Stomach (tissue), 9 donors: ENCODE data around the gene TAC3. TPM values are rescaled to one million over a fixed set of nuclear protein-coding genes. Genes with fewer than 3 reads are reported as not detected.

ENCODE experiments used
- DNase-seq, 2 donors: peaks; one replicate each; pipeline versions ENCODE4 v3.0.0 to v3.0.0-alpha.2; 2013 to 2019
- H3K27ac ChIP-seq, 5 donors: fragments of 200-600 bp in 4 of 5; sonication (generic) in 4 of 5; one replicate each; pipeline ENCODE4 v1.5.1; 2013 to 2019; ENCODE audit warnings: mild to moderate bottlenecking in 1 of 5, moderate library complexity in 1 of 5
- H3K27me3 ChIP-seq, 3 donors: fragments of 200-600 bp; sonication (generic); one replicate each; pipeline ENCODE4 v1.5.1; 2017 to 2019; ENCODE audit warnings: mixed run types in 1 of 3
- H3K36me3 ChIP-seq, 4 donors: fragments of 200-600 bp; sonication (generic); 1 replicate in 3 of 4; 2 replicates in 1 of 4; pipeline ENCODE4 v1.5.1; 2016 to 2019
- H3K4me1 ChIP-seq, 4 donors: fragments of 200-600 bp; sonication (generic); one replicate each; pipeline ENCODE4 v1.5.1; 2016 to 2019
- H3K4me3 ChIP-seq, 4 donors: fragments of 200-600 bp; sonication (generic) in 3 of 4; one replicate each; pipeline ENCODE4 v1.5.1; 2016 to 2019; ENCODE audit warnings: mild to moderate bottlenecking in 1 of 4
- H3K9me3 ChIP-seq, 4 donors: fragments of 200-600 bp; sonication (generic); one replicate each; pipeline ENCODE4 v1.5.1; 2016 to 2019
- CTCF ChIP-seq, 7 experiments: fragments of 450-650 bp in 4 of 7; fragments of 200-600 bp in 3 of 7; sonication (generic) in 3 of 7; IDR thresholded peaks; one replicate each; pipeline ENCODE4 v1.5.1; 2016 to 2019; ENCODE audit warnings: antibody characterized with exemption in 7 of 7, control low read depth in 2 of 7, mild to moderate bottlenecking in 1 of 7
- EP300 ChIP-seq: sonication (generic); formaldehyde crosslinking; IDR thresholded peaks from one replicate; pipeline ENCODE4 v1.6.1; 2017; ENCODE audit warnings: antibody characterized with exemption
- POLR2A ChIP-seq, 4 donors: fragments of 450-650 bp; IDR thresholded peaks; one replicate each; pipeline ENCODE4 v1.6.1; 2016; ENCODE audit warnings: antibody characterized with exemption in 4 of 4, control low read depth in 2 of 4, mild to moderate bottlenecking in 1 of 4, moderate library complexity in 1 of 4
- POLR2AphosphoS5 ChIP-seq, 3 donors: sonication (generic); formaldehyde crosslinking; IDR thresholded peaks; one replicate each; pipeline ENCODE4 v1.6.1; 2016; ENCODE audit warnings: antibody characterized with exemption in 3 of 3
- WGBS, 5 donors: extraction: QIAGEN DNeasy Blood & Tissue Kit in 3 of 5; methylation state at CpG; one replicate each; pipeline versions ENCODE4 v1.1.5 to v1.1.7; 2013 to 2018; 5-methylcytosine and 5-hydroxymethylcytosine counted together
- intact Hi-C: fragments of 100-400 bp; cut with DNase I; formaldehyde crosslinking; loops from one replicate; pipeline ENCODE4 v1.15.1; 2023; ENCODE audit warnings: low total_unique reads
- polyA plus RNA-seq, 3 donors: library from polyadenylated mRNA; stranded (reverse); fragments of 200-250 nt; gene quantifications; one replicate each; pipeline ENCODE4 v1.2.3, GENCODE V29; 2013
- total RNA-seq, 5 donors: library from RNA; depleted of rRNA; stranded (reverse); fragments of >200 nt; gene quantifications; one replicate each; pipeline versions ENCODE4 v1.1.0 to v1.2.3, GENCODE V29; 2014 to 2016
- donor health status: healthy with polysubstance abuse.
- donor health status: Bipolar disorder and iron deficiency.
- donor health status: healthy.

Gene TAC3
- total and polyA plus RNA-seq, 8 donors = 0.62 to 19.8 (median 2.0) TPM; not detected in 3

- peaks cover 3 to 21% (median 12%) of the 10 kb centered on the region in 4 donors for H3K4me1 ChIP-seq
- peaks cover 0 to 36% (median 4%) of the 10 kb centered on the region in 3 donors for H3K27me3 ChIP-seq
- H3K27ac ChIP-seq = no peak overlapping the region
- H3K4me3 ChIP-seq = no peak overlapping the region
- DNase-seq = no peak
- intact Hi-C loops = no loop called here
- 59 to 67% (median 66%) methylated on average over 12 of the region's 12 CpGs for WGBS, 5 donors
- no peaks in the 10 kb centered on the region for H3K36me3 ChIP-seq
- H3K9me3 ChIP-seq = no peaks in the 10 kb centered on the region
- TF ChIP-seq EP300 = no peak
- no peak for TF ChIP-seq POLR2A (IDR thresholded peaks at IDR 0.05)
- TF ChIP-seq CTCF (IDR thresholded peaks at IDR 0.05) = no peak
- no peak for TF ChIP-seq POLR2AphosphoS5 (IDR thresholded peaks at IDR 0.05)
Observed at GRCh38 chr12:57011438-57012424, 4.6 kb downstream of the TAC3 start.

DNA sequence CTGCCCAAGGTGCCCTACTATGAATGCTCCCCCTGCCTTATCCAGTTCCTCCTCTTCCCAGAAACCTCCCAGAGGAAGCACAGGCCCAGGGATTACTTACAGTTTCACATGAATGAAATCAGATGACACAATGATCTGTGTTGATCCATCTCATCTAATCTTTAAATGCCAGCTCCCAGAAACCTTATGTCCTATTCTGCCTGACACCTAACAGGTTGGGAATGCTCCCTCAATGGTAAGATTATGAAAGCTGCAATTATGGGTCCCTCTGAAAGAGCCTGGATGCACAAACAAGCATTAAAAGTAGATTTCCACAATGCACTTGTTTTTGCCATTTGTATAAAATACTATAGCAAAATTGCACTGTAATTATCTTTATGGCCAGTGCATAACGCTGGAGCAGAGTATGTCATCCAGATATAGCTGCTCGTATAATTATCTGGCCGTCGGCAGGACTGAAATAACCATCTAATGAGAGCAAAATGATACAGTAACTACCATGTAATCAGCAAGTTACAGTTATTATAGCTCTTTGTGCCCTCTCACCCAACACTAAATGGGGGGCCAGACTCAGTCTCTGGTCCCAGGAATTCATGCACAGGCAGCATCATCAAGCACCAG lies 5.6 kb downstream of the TAC3 start:
- H3K36me3 ChIP-seq = no peaks in the 10 kb centered on the region
- H3K27me3 ChIP-seq = peaks cover 0 to 27% (median 0%) of the 10 kb centered on the region in 3 donors
- intact Hi-C loops = no loop called here
- WGBS, 5 donors = 86 to 92% (median 89%) methylated on average over 4 of the region's 4 CpGs
- no peaks in the 10 kb centered on the region for H3K9me3 ChIP-seq
- no peak for DNase-seq
- peaks cover 4 to 26% (median 18%) of the 10 kb centered on the region in 4 donors for H3K4me1 ChIP-seq
- TF ChIP-seq POLR2A (IDR thresholded peaks at IDR 0.05) = no peak
- no peak for TF ChIP-seq POLR2AphosphoS5 (IDR thresholded peaks at IDR 0.05)
- no peak for TF ChIP-seq CTCF (IDR thresholded peaks at IDR 0.05)
- TF ChIP-seq EP300 = no peak
- no peak overlapping the region for H3K27ac ChIP-seq
- no peak overlapping the region for H3K4me3 ChIP-seq

DNA sequence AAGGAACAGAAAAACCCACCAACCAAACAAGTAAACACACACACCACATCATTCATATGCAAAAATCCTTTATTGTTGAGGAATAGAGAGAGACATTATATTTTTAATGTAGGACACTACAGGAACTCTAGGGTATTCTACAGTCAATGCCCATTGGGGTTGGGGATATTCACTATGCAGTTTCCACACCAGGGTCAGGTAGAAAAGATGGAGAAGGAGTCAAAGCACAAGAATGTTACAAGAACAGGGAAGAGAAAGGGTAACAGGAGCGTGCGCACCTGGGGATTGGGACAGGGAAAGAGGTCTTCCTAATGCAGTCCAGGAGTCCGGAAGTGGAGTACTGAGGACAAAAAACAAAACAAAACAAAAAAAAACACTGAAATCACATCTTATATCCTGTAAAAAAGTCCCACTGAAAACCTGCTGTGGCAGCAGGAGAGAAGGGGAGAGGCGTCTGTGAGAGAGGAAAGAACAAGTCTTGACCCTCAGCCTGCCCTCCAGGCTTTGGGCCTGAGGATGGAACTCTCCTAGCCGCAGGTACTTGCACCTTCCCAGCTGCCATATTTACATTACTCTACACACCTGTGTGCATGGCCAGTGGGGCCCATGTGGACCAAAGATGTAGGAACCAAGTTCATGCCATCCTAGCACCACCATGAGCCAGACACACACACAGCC lies 6.2 kb downstream of the TAC3 start:
- TF ChIP-seq EP300 (no peak), POLR2AphosphoS5 (IDR thresholded peaks at IDR 0.05) (no peak), POLR2A (IDR thresholded peaks at IDR 0.05) (no peak)
- Histone ChIP-seq H3K9me3 (no peaks in the 10 kb centered on the region), H3K27me3 (peaks cover 0 to 21% (median 0%) of the 10 kb centered on the region in 3 donors), H3K36me3 (no peaks in the 10 kb centered on the region), H3K4me1 (peaks cover 6 to 32% (median 24%) of the 10 kb centered on the region in 4 donors), H3K27ac (peak overlapping the region in 1 of 5 donors; percentile 38), H3K4me3 (no peak overlapping the region)
- DNase-seq = no peak
- 83 to 96% (median 89%) methylated on average over 5 of the region's 5 CpGs for WGBS, 5 donors
- intact Hi-C loops = loop anchor here (5.0 kb wide), 1 partner anchor 52 kb away; no protein-coding TSS in a partner anchor

DNA sequence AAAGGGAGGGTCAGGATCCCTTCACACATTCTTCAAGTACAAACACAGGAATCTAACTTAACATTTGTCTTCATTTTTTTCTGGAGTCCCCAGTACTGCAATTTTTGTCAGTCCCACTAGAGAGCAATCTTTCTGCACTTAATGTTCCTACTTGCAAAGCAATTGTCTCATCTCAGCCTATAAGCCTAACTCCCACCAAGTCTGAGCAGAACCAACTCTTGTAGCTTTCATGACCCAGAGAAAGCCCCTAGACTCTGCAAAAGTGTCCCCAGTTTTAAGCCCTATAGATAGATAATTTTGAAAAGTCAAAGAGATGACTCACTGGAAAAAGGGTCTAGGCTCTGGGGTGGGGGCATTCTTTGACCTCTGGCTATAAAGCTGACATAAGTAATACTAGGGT lies 8.2 kb downstream of the TAC3 start:
- peaks cover 9 to 41% (median 29%) of the 10 kb centered on the region in 4 donors for H3K4me1 ChIP-seq
- H3K36me3 ChIP-seq = peaks cover 14 to 17% (median 16%) of the 10 kb centered on the region in 4 donors
- peak in 1 of 2 donors; percentile 85 for DNase-seq
- peaks cover 0 to 3% (median 0%) of the 10 kb centered on the region in 3 donors for H3K27me3 ChIP-seq
- H3K9me3 ChIP-seq = no peaks in the 10 kb centered on the region
- H3K27ac ChIP-seq = peak overlapping the region in 1 of 5 donors; percentile 10
- intact Hi-C loops = loop anchor here (5.0 kb wide), 1 partner anchor 54 kb away; no protein-coding TSS in a partner anchor
- TF ChIP-seq POLR2A (IDR thresholded peaks at IDR 0.05) (no peak), CTCF (IDR thresholded peaks at IDR 0.05) (peak in 5 of 7 experiments; percentile 38 to 57 (median 47)), POLR2AphosphoS5 (IDR thresholded peaks at IDR 0.05) (no peak), EP300 (no peak)
- no peak overlapping the region for H3K4me3 ChIP-seq
